ENCODE data around the gene PRDM16. TPM values are rescaled to one million over a fixed set of nuclear protein-coding genes. Genes with fewer than 3 reads are reported as not detected.

The PRDM16 gene
- total and polyA plus RNA-seq, 4 donors: 0.05 to 0.67 (median 0.19) TPM

DNA sequence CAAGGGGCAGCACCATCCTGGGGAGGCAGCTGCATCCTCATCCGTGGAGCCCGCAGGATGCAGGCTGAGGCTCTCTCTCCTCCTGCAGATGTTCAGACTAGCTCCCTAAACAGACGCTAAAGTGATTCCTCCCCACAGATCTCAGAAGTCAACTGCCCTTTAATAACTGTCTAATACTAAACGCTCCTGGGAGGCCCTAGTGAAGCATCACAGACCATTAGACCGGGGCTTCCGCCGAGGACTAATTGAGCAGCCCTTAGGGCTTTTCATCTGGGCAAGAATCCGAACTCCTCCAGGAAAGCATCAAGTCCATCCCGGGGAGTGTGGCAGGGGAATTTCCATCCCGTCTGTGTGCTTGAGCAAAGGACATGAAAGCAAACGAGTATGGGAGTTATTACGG lies 40.4 kb downstream of the PRDM16 start:
- H3K27me3 ChIP-seq (ENCODE audit: control insufficient read depth in 4 of 4, insufficient read depth in 4 of 4, low read length in 3 of 4): no peaks in the 10 kb centered on the region
- H3K9ac ChIP-seq (ENCODE audit: low read depth in 1 of 2, low read length in 2 of 2): no peak overlapping the region
- no peak overlapping the region for H3K4me3 ChIP-seq (ENCODE audit: low read depth in 1 of 3, low read length in 3 of 3)
- H3K4me1 ChIP-seq (ENCODE audit: control insufficient read depth in 4 of 4, insufficient read depth in 4 of 4, low read length in 3 of 4): no peaks in the 10 kb centered on the region
- WGBS: 71% methylated on average over 12 of the region's 12 CpGs
- DNase-seq (ENCODE audit: low spot score): no peak
- no peaks in the 10 kb centered on the region for H3K36me3 ChIP-seq (ENCODE audit: control insufficient read depth in 4 of 4, insufficient read depth in 3 of 4, low read depth in 1 of 4, low read length in 3 of 4)
- TF ChIP-seq, protein P1, sequence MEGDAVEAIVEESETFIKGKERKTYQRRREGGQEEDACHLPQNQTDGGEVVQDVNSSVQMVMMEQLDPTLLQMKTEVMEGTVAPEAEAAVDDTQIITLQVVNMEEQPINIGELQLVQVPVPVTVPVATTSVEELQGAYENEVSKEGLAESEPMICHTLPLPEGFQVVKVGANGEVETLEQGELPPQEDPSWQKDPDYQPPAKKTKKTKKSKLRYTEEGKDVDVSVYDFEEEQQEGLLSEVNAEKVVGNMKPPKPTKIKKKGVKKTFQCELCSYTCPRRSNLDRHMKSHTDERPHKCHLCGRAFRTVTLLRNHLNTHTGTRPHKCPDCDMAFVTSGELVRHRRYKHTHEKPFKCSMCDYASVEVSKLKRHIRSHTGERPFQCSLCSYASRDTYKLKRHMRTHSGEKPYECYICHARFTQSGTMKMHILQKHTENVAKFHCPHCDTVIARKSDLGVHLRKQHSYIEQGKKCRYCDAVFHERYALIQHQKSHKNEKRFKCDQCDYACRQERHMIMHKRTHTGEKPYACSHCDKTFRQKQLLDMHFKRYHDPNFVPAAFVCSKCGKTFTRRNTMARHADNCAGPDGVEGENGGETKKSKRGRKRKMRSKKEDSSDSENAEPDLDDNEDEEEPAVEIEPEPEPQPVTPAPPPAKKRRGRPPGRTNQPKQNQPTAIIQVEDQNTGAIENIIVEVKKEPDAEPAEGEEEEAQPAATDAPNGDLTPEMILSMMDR (IDR thresholded peaks at IDR 0.05; ENCODE audit: low read depth, low read length, missing input control): no peak
- no peak for TF ChIP-seq NR2F2 (IDR thresholded peaks at IDR 0.05)
- no peak for TF ChIP-seq HNF4A (conservative IDR thresholded peaks at IDR 0.05)
- no peak for TF ChIP-seq HNF4G (IDR thresholded peaks at IDR 0.05)
- no peak for TF ChIP-seq RXRA (IDR thresholded peaks at IDR 0.05)
- TF ChIP-seq, protein P2, sequence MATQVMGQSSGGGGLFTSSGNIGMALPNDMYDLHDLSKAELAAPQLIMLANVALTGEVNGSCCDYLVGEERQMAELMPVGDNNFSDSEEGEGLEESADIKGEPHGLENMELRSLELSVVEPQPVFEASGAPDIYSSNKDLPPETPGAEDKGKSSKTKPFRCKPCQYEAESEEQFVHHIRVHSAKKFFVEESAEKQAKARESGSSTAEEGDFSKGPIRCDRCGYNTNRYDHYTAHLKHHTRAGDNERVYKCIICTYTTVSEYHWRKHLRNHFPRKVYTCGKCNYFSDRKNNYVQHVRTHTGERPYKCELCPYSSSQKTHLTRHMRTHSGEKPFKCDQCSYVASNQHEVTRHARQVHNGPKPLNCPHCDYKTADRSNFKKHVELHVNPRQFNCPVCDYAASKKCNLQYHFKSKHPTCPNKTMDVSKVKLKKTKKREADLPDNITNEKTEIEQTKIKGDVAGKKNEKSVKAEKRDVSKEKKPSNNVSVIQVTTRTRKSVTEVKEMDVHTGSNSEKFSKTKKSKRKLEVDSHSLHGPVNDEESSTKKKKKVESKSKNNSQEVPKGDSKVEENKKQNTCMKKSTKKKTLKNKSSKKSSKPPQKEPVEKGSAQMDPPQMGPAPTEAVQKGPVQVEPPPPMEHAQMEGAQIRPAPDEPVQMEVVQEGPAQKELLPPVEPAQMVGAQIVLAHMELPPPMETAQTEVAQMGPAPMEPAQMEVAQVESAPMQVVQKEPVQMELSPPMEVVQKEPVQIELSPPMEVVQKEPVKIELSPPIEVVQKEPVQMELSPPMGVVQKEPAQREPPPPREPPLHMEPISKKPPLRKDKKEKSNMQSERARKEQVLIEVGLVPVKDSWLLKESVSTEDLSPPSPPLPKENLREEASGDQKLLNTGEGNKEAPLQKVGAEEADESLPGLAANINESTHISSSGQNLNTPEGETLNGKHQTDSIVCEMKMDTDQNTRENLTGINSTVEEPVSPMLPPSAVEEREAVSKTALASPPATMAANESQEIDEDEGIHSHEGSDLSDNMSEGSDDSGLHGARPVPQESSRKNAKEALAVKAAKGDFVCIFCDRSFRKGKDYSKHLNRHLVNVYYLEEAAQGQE (IDR thresholded peaks at IDR 0.05): no peak
- TF ChIP-seq SP1 (IDR thresholded peaks at IDR 0.05): no peak
- TF ChIP-seq, protein P3, sequence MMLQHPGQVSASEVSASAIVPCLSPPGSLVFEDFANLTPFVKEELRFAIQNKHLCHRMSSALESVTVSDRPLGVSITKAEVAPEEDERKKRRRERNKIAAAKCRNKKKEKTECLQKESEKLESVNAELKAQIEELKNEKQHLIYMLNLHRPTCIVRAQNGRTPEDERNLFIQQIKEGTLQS (IDR thresholded peaks at IDR 0.05): no peak
- TF ChIP-seq JUND (IDR thresholded peaks at IDR 0.05): no peak
- no peak for TF ChIP-seq ZBTB33 (IDR thresholded peaks at IDR 0.05)
- H3K9me3 ChIP-seq (ENCODE audit: control insufficient read depth in 4 of 4, low read length in 3 of 4): peaks cover 0 to 1% (median 0%) of the 10 kb centered on the region in 4 donors
- H3K27ac ChIP-seq (ENCODE audit: low read depth in 1 of 2, low read length in 2 of 2): no peak overlapping the region

- Histone ChIP-seq H3K9me3 (ENCODE audit: control insufficient read depth in 4 of 4, low read length in 3 of 4) (peaks cover 0 to 1% (median 0%) of the 10 kb centered on the region in 4 donors), H3K4me3 (ENCODE audit: low read depth in 1 of 3, low read length in 3 of 3) (no peak overlapping the region), H3K27ac (ENCODE audit: low read depth in 1 of 2, low read length in 2 of 2) (no peak overlapping the region), H3K36me3 (ENCODE audit: control insufficient read depth in 4 of 4, insufficient read depth in 3 of 4, low read depth in 1 of 4, low read length in 3 of 4) (no peaks in the 10 kb centered on the region), H3K4me1 (ENCODE audit: control insufficient read depth in 4 of 4, insufficient read depth in 4 of 4, low read length in 3 of 4) (peaks cover 2 to 15% (median 9%) of the 10 kb centered on the region in 4 donors), H3K27me3 (ENCODE audit: control insufficient read depth in 4 of 4, insufficient read depth in 4 of 4, low read length in 3 of 4) (no peaks in the 10 kb centered on the region), H3K9ac (ENCODE audit: low read depth in 1 of 2, low read length in 2 of 2) (no peak overlapping the region)
- DNase-seq (ENCODE audit: low spot score): no peak
- 92% methylated on average over 35 of the region's 36 CpGs for WGBS
- no peak for TF ChIP-seq EGR1 (IDR thresholded peaks at IDR 0.05; ENCODE audit: low read depth in 2 of 2)
- TF ChIP-seq FOXA2 (IDR thresholded peaks at IDR 0.05): no peak
- no peak for TF ChIP-seq RAD21 (IDR thresholded peaks at IDR 0.05)
- TF ChIP-seq TAF1 (conservative IDR thresholded peaks at IDR 0.05): no peak
- no peak for TF ChIP-seq ZBTB33 (IDR thresholded peaks at IDR 0.05)
- TF ChIP-seq JUND (IDR thresholded peaks at IDR 0.05): no peak
- TF ChIP-seq, protein P3 (IDR thresholded peaks at IDR 0.05): no peak
- TF ChIP-seq, protein P2 (IDR thresholded peaks at IDR 0.05): no peak
- no peak for TF ChIP-seq HNF4A (conservative IDR thresholded peaks at IDR 0.05)
- no peak for TF ChIP-seq YY1 (IDR thresholded peaks at IDR 0.05)
- TF ChIP-seq MAX (IDR thresholded peaks at IDR 0.05): no peak
- no peak for TF ChIP-seq RXRA (IDR thresholded peaks at IDR 0.05)
Observed at GRCh38 chr1:3111348-3112021, 42.5 kb downstream of the PRDM16 start.
